LNCAP (cell line): ENCODE results near the gene OCIAD2.

Experiments
- TF ChIP-seq, protein P1 (sequence below): fragments of 450-650 bp; IDR thresholded peaks from 2 replicates; pipeline ENCODE4 v1.5.1; 2017; ENCODE audit warnings: mild to moderate bottlenecking

OCIAD2 gene

DNA sequence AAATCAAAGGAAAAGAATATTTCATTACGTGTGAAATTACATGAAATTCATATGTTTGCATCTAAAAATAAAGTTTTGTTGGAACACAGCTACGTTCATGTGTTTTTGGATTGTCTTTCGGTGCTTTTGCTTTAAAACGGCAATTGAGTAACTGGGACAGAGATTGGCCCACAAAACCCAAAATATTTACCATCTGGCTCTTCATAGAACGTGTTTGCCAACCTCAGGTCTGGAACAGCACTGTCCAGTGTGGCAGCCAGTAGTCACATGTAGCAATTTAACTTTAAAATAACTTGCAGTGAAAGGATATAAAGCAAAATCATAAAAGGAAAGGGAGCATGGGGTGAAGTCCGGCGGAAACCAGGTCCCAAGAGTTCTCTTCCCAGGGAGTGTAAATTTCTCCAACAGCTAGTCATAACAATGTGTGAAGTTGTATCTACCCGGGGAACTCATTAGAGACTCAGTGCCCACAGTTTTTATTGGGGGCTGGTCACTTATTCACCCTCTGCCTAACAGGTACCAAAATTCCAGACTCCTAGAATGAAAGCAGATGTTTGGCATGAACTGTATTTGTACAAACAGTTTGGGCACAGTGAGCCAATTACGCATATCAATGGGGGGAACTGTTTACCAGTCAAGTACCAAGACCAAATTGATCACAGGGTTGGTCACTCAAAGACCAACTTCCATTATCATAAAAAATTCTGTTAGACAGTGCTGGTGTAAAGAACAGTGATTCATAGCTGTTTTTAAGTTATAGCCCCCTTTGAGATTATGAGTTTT is 65.3 kb downstream of the OCIAD2 start:
- TF ChIP-seq, protein P1, sequence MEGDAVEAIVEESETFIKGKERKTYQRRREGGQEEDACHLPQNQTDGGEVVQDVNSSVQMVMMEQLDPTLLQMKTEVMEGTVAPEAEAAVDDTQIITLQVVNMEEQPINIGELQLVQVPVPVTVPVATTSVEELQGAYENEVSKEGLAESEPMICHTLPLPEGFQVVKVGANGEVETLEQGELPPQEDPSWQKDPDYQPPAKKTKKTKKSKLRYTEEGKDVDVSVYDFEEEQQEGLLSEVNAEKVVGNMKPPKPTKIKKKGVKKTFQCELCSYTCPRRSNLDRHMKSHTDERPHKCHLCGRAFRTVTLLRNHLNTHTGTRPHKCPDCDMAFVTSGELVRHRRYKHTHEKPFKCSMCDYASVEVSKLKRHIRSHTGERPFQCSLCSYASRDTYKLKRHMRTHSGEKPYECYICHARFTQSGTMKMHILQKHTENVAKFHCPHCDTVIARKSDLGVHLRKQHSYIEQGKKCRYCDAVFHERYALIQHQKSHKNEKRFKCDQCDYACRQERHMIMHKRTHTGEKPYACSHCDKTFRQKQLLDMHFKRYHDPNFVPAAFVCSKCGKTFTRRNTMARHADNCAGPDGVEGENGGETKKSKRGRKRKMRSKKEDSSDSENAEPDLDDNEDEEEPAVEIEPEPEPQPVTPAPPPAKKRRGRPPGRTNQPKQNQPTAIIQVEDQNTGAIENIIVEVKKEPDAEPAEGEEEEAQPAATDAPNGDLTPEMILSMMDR = no peak

DNA sequence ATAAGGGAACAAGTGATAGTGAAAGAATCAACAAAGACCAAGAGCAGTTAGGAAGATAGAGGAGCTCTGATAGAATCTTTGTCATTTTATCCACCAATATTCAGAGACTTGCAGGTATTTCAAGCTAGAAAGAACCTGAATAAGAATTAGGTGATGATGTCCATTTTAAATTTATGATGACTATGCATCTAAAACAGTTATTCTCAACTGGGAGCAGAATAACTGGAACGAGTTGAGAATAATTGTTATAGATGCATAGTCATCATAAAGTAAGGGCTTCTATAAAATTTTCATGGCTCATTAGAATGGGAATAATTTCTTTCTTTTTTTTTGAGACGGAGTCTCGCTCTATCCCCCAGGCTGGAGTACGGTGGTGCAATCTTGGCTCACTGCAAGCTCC is 69.9 kb downstream of the OCIAD2 start:
- TF ChIP-seq, protein P1 = no peak
